HepG2 (cell line): Measurements from ENCODE around the gene TCFL5. TPM values are rescaled to one million over a fixed set of nuclear protein-coding genes. Genes with fewer than 3 reads are reported as not detected.

Experiments used
- ATF3 ChIP-seq: sonication (generic); formaldehyde crosslinking; IDR thresholded peaks from 2 replicates; pipeline ENCODE4 v1.4.0; 2020; ENCODE audit warnings: missing genetic modification reagents
- ATF4 ChIP-seq, 2 experiments: fragments of 450-650 bp in 1 of 2; sonication (generic) in 1 of 2; formaldehyde crosslinking; IDR thresholded peaks; 2 replicates each; pipeline versions ENCODE4 v1.5.0 to v1.8.0; 2020 to 2022; ENCODE audit warnings: mild to moderate bottlenecking in 1 of 2, missing genetic modification reagents in 1 of 2
- GATAD2A ChIP-seq: IDR thresholded peaks from 2 replicates; pipeline ENCODE4 v1.6.1; 2016
- HOXA3 ChIP-seq: sonication (generic); formaldehyde crosslinking; IDR thresholded peaks from 2 replicates; pipeline ENCODE4 v1.5.0; 2020; ENCODE audit warnings: missing genetic modification reagents
- HOXA5 ChIP-seq: sonication (generic); formaldehyde crosslinking; IDR thresholded peaks from 2 replicates; pipeline ENCODE4 v1.4.0; 2020; ENCODE audit warnings: missing genetic modification reagents
- IRF9 ChIP-seq: sonication (generic); formaldehyde crosslinking; IDR thresholded peaks from 2 replicates; pipeline ENCODE4 v1.8.0; 2022; ENCODE audit warnings: missing genetic modification reagents, mild to moderate bottlenecking, borderline replicate concordance
- KAT8 ChIP-seq: IDR thresholded peaks from 2 replicates; pipeline ENCODE4 v1.6.1; 2016; ENCODE audit warnings: missing genetic modification reagents, missing compliant biosample characterization
- KLF12 ChIP-seq: sonication (generic); formaldehyde crosslinking; IDR thresholded peaks from 2 replicates; pipeline ENCODE4 v1.4.0; 2020; ENCODE audit warnings: missing genetic modification reagents, borderline replicate concordance
- PAXIP1 ChIP-seq: sonication (generic); formaldehyde crosslinking; conservative IDR thresholded peaks from 2 replicates; pipeline ENCODE4 v1.4.0; 2020; ENCODE audit warnings: mild to moderate bottlenecking, missing genetic modification reagents, moderate library complexity
- RAD21 ChIP-seq: fragments of 450-650 bp; formaldehyde crosslinking; IDR thresholded peaks from 2 replicates; pipeline ENCODE4 v1.5.0; 2020; ENCODE audit warnings: mild to moderate bottlenecking
- SAP130 ChIP-seq: IDR thresholded peaks from 2 replicates; pipeline ENCODE4 v1.6.1; 2016; ENCODE audit warnings: low read depth
- SMC3 ChIP-seq: IDR thresholded peaks from 2 replicates; pipeline ENCODE4 v1.6.1; 2011; ENCODE audit warnings: low read length, improper control_type of control experiment
- STAG1 ChIP-seq: sonication (generic); formaldehyde crosslinking; IDR thresholded peaks from 2 replicates; pipeline ENCODE4 v1.4.0; 2020; ENCODE audit warnings: missing genetic modification reagents
- THAP11 ChIP-seq: IDR thresholded peaks from 2 replicates; pipeline ENCODE4 v1.6.1; 2016; ENCODE audit warnings: missing biosample characterization, missing genetic modification reagents
- TOE1 ChIP-seq: sonication (generic); formaldehyde crosslinking; IDR thresholded peaks from 2 replicates; pipeline ENCODE4 v1.4.0; 2020; ENCODE audit warnings: mild to moderate bottlenecking, missing genetic modification reagents
- YEATS2 ChIP-seq: sonication (generic); formaldehyde crosslinking; IDR thresholded peaks from 2 replicates; pipeline ENCODE4 v1.4.0; 2020; ENCODE audit warnings: missing genetic modification reagents, borderline replicate concordance
- ZFX ChIP-seq: sonication (generic); formaldehyde crosslinking; IDR thresholded peaks from 2 replicates; pipeline ENCODE4 v1.4.0; 2020; ENCODE audit warnings: mild to moderate bottlenecking, low read depth, missing genetic modification reagents, moderate library complexity
- ZNF335 ChIP-seq: sonication (generic); formaldehyde crosslinking; IDR thresholded peaks from 2 replicates; pipeline ENCODE4 v1.4.0; 2020; ENCODE audit warnings: missing genetic modification reagents
- ZNF614 ChIP-seq: IDR thresholded peaks from 2 replicates; pipeline ENCODE4 v1.6.1; 2018; ENCODE audit warnings: missing biosample characterization, missing genetic modification reagents, inconsistent platforms, borderline replicate concordance
- ZNF629 ChIP-seq: sonication (generic); formaldehyde crosslinking; conservative IDR thresholded peaks from 2 replicates; pipeline ENCODE4 v1.5.0; 2020; ENCODE audit warnings: missing genetic modification reagents
- ZNF784 ChIP-seq: sonication (generic); formaldehyde crosslinking; IDR thresholded peaks from 2 replicates; pipeline ENCODE4 v1.5.1; 2020; ENCODE audit warnings: missing genetic modification reagents, mild to moderate bottlenecking, borderline replicate concordance
- ZNF800 ChIP-seq: sonication (generic); formaldehyde crosslinking; IDR thresholded peaks from 2 replicates; pipeline ENCODE4 v1.4.0; 2020; ENCODE audit warnings: missing genetic modification reagents
- polyA plus RNA-seq, 8 experiments: library from polyadenylated mRNA; depleted of rRNA in 3 of 8; stranded (reverse) in 7 of 8; unstranded in 1 of 8; fragments of >200 nt; fragmentation: Illumina TruSeq in 4 of 8; extraction: Trizol in 4 of 8; gene quantifications; 2 replicates each; pipeline versions ENCODE4 v1.2.1 to v1.2.3, GENCODE V29; 2011 to 2016; ENCODE audit warnings: low read depth in 4 of 8, missing spikeins in 1 of 8, mixed read lengths in 1 of 8; ENCODE audit not compliant: insufficient read depth in 1 of 8
- total RNA-seq, 5 experiments: library from RNA; depleted of rRNA; stranded (reverse); fragments of >200 nt; fragmentation: Illumina TruSeq; extraction: Trizol; gene quantifications; 2 replicates each; pipeline ENCODE4 v1.2.3, GENCODE V29; 2016; ENCODE audit warnings: low read depth in 1 of 5

Gene TCFL5
- total and polyA plus RNA-seq, 2 of the 13 experiments (the other 11 are each of a cell fraction or from before 2014, with no cell fraction given), result 14.8 to 20.0 TPM

GRCh38 chr20:62873681-62874031, 12.0 kb upstream of the TCFL5 start (continued):
- TF ChIP-seq ZNF784 (CRISPR knock-in tag) (0 out of 2 replicates have a peak, but pooled peaks have one; percentile 57), ATF4 (CRISPR knock-in tag; IDR thresholded peaks at IDR 0.05) (0 out of 4 replicates have a peak, but pooled peaks of 1 of the 2 experiments have one; percentile 34), KLF12 (0 out of 2 replicates have a peak, but pooled peaks have one; percentile 45), RAD21 (CRISPR knock-in tag) (peak; percentile 76), HOXA3 (peak; percentile 64), THAP11 (CRISPR knock-in tag) (peak; percentile 51; the same call in 1 of the 2 replicates), ZFX (CRISPR knock-in tag) (peak; percentile 49; the same call in 1 of the 2 replicates), YEATS2 (CRISPR knock-in tag) (0 out of 2 replicates have a peak, but pooled peaks have one; percentile 27), GATAD2A (peak; percentile 59), SMC3 (peak; percentile 24; the same call in 1 of the 2 replicates), KAT8 (CRISPR knock-in tag) (peak; percentile 60; the same call in 1 of the 2 replicates), ZNF335 (CRISPR knock-in tag) (peak; percentile 67), ZNF629 (CRISPR knock-in tag) (peak; percentile 5; the same call in 1 of the 2 replicates), ZNF614 (CRISPR knock-in tag) (peak; percentile 31; the same call in 1 of the 2 replicates), ZNF800 (CRISPR knock-in tag) (peak; percentile 70), SAP130 (CRISPR knock-in tag) (peak; percentile 76), IRF9 (CRISPR knock-in tag) (0 out of 2 replicates have a peak, but pooled peaks have one; percentile 19), HOXA5 (0 out of 2 replicates have a peak, but pooled peaks have one; percentile 38), STAG1 (CRISPR knock-in tag) (peak; percentile 89), TOE1 (CRISPR knock-in tag) (peak; percentile 67; the same call in 1 of the 2 replicates), PAXIP1 (CRISPR knock-in tag) (0 out of 2 replicates have a peak, but pooled peaks have one; percentile 3), ATF3 (CRISPR knock-in tag) (peak; percentile 39; the same call in 1 of the 2 replicates)
